ENCODE results near the gene DBH.

GRCh38 chr9:133609311-133610098, 26.7 kb upstream of the DBH start, which contains the start of gene FAM163B:
- TF ChIP-seq EZH2phosphoT487 (IDR thresholded peaks at IDR 0.05; ENCODE audit: borderline replicate concordance): no peak
- no peak for TF ChIP-seq CTCF (IDR thresholded peaks at IDR 0.05 in 2 of 3, conservative IDR thresholded peaks at IDR 0.05 in 1 of 3; ENCODE audit: borderline replicate concordance in 1 of 3, insufficient read depth in 1 of 3, low read depth in 2 of 3, low read length in 2 of 3)
